GM19025 (cell line): Measurements from ENCODE around the gene CDAN1.

Experiments
- ATAC-seq: cut with Tn5 transposase; IDR thresholded peaks from one replicate; pipeline ENCODE4 v1.9.1; 2021; ENCODE audit warnings: mild to moderate bottlenecking, low read depth, moderate library complexity; ENCODE audit not compliant: unreplicated experiment

The CDAN1 gene

GRCh38 chr15:42735382-42736165 lies 1.4 kb downstream of the CDAN1 start:
- no peak for ATAC-seq

GRCh38 chr15:42734076-42734672 lies 2.8 kb downstream of the CDAN1 start:
- ATAC-seq, result no peak

- no peak for ATAC-seq
Observed at GRCh38 chr15:42733027-42733426, 3.9 kb downstream of the CDAN1 start.

GRCh38 chr15:42732095-42732827 lies 4.7 kb downstream of the CDAN1 start:
- no peak for ATAC-seq

GRCh38 chr15:42731461-42731860 lies 5.5 kb downstream of the CDAN1 start:
- ATAC-seq, result no peak

GRCh38 chr15:42730536-42730935 lies 6.4 kb downstream of the CDAN1 start:
- no peak for ATAC-seq

GRCh38 chr15:42730135-42730534 lies 6.8 kb downstream of the CDAN1 start:
- ATAC-seq, result no peak

- no peak for ATAC-seq
Observed at GRCh38 chr15:42729409-42729808, 7.5 kb downstream of the CDAN1 start.

GRCh38 chr15:42728972-42729371 lies 8.0 kb downstream of the CDAN1 start:
- ATAC-seq, result no peak

- ATAC-seq, result no peak
Observed at GRCh38 chr15:42728560-42728959, 8.4 kb downstream of the CDAN1 start.

GRCh38 chr15:42727750-42728381 lies 9.1 kb downstream of the CDAN1 start:
- no peak for ATAC-seq

- ATAC-seq, result no peak
Observed at GRCh38 chr15:42726114-42726513, 10.8 kb downstream of the CDAN1 start.

GRCh38 chr15:42725331-42725903 lies 11.5 kb downstream of the CDAN1 start:
- ATAC-seq, result no peak

- no peak for ATAC-seq
Observed at GRCh38 chr15:42724276-42724675, 12.7 kb downstream of the CDAN1 start.

GRCh38 chr15:42723068-42723467 lies 13.9 kb downstream of the CDAN1 start:
- no peak for ATAC-seq

- no peak for ATAC-seq
Observed at GRCh38 chr15:42721916-42722315, 15.0 kb downstream of the CDAN1 start.

- ATAC-seq, result no peak
Observed at GRCh38 chr15:42721016-42721415, 15.9 kb downstream of the CDAN1 start.

GRCh38 chr15:42720071-42720470 lies 16.9 kb downstream of the CDAN1 start:
- ATAC-seq, result no peak

GRCh38 chr15:42719043-42719442 lies 17.9 kb downstream of the CDAN1 start:
- no peak for ATAC-seq

GRCh38 chr15:42716626-42717025 lies 20.3 kb downstream of the CDAN1 start:
- no peak for ATAC-seq

- no peak for ATAC-seq
Observed at GRCh38 chr15:42716125-42716524, 20.8 kb downstream of the CDAN1 start.
